AG09319 (cell line): ENCODE results near the gene OR2AG2.

Experiments used
- DNase-seq: peaks from one replicate; pipeline ENCODE4 v3.0.0-alpha.2; 2010; ENCODE audit warnings: low read depth; ENCODE audit errors: extremely low read depth
- TF ChIP-seq, protein P1 (sequence below): IDR thresholded peaks from 2 replicates; pipeline ENCODE4 v1.5.1; 2011; ENCODE audit warnings: low read depth, mild to moderate bottlenecking, inconsistent platforms, low read length, moderate library complexity

Gene OR2AG2

DNA sequence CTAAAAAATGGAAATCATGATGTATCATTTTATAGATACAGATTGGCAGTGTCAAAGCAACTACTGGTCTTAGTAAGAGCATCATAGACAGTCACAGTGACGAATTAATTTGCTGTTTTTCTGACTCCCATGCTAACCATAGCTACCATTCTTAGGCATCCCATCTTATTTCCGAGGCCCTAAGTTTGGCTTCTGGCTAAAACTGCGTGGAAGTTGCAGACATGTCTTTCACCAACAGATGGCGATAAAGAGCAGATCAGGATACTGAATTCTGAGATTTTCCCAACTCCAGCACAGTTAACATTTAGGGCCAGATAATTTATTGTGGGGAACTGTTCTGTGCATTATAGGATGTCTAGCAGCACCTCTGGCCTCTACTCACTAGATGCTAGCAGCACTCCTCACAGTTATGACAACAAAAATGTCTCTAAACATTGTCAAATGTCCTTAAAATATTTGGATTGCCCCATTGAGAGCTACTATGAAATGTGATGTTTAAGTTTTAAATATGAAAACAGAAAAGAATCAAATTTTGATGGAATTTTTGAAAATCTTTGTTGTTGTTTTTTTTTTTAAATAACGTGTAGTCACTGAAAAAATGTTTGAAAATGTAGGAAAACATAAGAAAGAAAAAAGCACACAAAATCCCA lies 16.3 kb downstream of the OR2AG2 start:
- TF ChIP-seq, protein P1, sequence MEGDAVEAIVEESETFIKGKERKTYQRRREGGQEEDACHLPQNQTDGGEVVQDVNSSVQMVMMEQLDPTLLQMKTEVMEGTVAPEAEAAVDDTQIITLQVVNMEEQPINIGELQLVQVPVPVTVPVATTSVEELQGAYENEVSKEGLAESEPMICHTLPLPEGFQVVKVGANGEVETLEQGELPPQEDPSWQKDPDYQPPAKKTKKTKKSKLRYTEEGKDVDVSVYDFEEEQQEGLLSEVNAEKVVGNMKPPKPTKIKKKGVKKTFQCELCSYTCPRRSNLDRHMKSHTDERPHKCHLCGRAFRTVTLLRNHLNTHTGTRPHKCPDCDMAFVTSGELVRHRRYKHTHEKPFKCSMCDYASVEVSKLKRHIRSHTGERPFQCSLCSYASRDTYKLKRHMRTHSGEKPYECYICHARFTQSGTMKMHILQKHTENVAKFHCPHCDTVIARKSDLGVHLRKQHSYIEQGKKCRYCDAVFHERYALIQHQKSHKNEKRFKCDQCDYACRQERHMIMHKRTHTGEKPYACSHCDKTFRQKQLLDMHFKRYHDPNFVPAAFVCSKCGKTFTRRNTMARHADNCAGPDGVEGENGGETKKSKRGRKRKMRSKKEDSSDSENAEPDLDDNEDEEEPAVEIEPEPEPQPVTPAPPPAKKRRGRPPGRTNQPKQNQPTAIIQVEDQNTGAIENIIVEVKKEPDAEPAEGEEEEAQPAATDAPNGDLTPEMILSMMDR: peak; percentile 96
- no peak for DNase-seq

DNA sequence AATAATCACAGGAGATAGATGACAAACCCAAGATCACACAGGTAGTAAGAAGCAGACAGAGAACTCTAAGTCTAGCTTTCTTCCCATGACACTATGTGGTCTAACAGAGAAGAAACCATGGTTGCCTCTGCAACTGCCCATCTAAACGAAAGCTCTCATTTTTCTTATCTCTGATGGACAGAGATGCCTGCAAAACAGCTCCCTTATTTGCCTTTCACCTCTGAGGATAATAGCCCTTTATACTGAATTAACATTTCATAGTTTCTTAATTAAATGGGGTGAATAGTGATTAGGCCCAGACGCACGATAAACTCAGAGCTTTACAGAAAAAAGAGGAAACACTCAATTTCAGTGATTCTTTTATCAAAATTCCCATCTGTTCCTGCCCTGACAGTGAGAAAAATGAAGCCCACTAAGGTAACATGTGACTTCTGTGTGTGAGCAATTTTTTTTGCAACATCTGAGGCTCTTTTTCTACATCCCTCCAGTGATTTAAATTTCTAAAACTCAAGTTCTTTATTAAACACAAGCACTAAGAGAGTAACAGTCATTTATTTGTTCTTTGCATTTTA lies 24.6 kb downstream of the OR2AG2 start:
- TF ChIP-seq, protein P1: no peak

DNA sequence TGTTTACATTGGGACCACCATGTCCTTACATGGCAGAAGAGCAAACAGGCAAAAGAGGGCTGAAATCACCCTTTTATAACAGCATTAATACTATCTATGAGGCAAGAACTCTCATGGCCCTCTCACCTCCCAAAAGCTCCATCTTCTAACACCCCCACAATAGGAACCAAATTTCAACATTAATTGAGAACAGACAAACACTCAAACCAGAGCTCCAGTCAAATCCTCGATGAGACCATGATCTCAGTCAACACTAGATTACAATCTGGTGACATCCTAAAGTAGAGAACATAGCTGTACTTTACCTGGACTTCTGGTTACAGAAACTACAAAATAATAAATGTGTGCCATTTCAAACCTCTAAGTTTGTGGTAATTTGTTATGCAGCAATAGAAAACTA lies 25.1 kb downstream of the OR2AG2 start:
- no peak for DNase-seq
- TF ChIP-seq, protein P1: no peak

More for the DNA sequence above, 24.6 kb downstream of the OR2AG2 start:
- DNase-seq: no peak

DNA sequence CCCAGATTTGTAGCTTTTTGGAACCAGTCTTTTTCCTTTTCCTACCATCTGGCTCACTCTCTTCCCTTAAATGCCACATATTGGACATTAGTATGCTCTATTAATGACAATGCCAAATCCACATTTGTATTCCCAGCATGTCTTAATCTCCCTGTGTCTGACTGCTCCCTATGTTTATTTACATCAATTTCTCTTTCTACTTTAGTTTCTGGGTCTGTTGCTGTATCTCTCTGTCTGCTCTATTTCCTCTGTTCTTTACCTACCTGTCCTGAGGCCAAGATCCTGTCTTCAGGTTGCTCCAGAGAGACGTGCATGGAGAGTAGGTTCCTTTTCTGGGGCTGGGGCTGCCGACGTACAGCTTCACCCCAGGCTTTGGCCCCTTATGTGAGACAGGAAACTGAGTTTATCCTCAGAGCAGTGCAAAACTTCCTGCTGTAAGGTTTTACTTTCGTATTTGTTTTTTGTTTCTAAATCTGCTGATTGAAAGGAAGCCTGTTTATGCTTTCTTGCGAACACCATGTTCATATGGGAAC lies 25.6 kb downstream of the OR2AG2 start:
- TF ChIP-seq, protein P1: no peak
- DNase-seq: no peak

DNA sequence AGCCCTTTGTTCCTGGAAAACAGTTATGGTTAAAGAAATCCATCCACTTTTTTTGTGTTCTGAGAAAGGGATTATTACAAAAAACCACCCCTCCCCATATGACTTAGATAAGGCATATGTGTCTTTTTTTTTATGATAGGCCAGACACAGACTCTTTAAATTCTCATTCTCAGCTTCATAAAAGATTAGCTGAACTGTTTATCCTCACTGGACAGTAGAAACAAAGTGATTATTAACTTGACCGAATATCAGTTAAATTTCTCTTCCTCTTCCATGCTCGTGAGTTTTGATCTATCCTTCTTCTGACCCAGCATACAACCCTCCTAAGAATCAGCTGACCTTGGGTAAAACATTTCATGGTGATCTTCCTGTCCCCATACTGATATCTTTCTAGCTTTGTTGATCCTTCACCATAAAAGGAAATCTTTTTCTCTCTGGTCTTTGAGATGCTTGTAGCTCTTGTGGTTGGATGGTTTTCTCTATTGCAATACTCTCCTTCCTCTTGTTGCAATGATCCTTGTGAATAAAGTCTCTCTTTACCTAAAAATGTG lies 26.2 kb downstream of the OR2AG2 start:
- TF ChIP-seq, protein P1: no peak
- no peak for DNase-seq

DNA sequence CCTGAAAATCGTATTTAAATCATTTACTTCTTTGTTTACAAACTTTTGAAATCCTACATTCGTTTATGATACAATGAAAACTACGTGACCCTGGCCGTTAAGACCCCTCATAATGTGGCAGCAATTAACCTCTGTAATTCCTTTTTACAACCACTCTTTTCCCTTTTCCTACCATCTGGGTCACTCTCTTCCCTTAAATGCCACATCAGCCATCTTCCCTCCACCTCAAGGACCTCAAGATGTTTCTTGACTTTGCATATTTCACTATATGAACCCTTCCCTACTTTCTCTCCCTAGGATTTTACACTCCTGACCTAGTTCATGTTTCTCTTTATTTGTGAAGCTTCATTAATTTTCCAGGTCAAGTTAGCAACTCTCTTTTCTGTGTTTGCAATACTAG lies 26.8 kb downstream of the OR2AG2 start:
- TF ChIP-seq, protein P1: no peak
- no peak for DNase-seq

DNA sequence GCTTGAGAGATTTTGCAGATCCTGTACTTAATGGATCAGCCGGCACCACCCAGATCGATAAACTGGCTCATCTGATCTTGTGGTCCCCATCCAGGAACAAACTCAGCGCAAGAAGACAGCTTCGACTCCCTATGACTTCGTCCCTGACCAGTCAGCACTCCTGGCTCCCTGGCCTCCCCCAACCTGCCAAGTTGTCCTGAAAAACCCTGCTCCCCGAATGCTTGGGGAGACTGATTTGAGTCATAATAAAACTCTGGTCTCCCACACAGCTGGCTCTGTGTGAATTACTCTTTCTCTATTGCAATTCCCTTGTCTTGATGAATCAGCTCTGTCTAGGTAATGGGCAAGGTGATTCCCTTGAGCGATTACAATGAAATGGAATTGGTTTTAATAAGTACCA lies 29.5 kb downstream of the OR2AG2 start:
- no peak for DNase-seq
- TF ChIP-seq, protein P1: no peak
